Colon (tissue), 2 donors: ENCODE data around the gene TMEM41A.

ENCODE experiments used
- FAIRE-seq: peaks from 2 replicates; lab custom pipeline; 2012; peaks lifted over from hg19 to GRCh38; lab: Jason Lieb, UNC
- donor health status: control.
- donor health status: control.

Gene TMEM41A

DNA sequence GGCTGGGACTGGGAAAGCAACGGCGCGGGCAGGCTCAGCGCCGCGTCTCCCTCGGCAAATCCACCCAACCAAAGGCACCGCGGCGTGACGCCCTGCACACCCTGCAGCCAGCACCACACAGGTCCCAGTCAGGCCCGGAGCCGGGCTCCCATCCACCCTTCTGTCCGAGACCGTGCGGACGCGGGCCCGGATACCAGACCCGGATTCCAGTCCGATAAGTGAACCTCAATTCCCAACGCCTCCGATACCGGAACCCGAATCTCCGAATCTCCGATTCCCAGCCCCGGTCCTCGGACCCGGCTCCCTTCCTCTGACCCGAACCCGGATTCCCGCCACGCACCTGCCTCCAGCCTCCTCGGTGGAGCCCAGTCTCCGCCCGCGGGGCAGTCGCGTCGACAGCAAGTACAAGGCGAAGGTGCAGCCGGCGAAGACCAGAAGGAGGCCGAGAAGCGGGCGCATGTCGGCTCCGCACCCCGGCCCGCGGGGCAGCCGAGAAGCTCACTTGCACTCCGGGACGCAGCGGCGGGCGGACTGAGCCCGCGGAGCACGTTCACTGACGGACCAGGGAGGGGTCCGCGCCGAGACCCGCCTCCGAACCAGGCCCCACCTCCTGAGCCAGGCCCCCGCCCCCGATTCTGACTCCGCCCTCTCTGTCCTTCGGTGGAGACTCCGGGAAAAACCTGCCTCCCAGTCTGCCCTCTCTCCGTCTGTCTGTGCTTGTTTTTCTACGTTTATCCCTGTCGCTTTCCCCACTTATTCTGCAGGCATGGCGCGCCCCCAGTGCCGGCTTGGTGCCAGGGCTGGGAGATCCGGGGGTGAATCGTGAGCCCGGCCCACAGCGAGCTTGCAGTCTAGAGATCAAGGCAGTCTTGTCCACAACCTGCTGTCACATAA is at the start of gene TMEM41A:
TSS of gene TMEM41A (minus strand) at position 533 of the 894 bp plus-strand sequence. CDS start at position 459, 74 bp downstream.
- FAIRE-seq: no peak

DNA sequence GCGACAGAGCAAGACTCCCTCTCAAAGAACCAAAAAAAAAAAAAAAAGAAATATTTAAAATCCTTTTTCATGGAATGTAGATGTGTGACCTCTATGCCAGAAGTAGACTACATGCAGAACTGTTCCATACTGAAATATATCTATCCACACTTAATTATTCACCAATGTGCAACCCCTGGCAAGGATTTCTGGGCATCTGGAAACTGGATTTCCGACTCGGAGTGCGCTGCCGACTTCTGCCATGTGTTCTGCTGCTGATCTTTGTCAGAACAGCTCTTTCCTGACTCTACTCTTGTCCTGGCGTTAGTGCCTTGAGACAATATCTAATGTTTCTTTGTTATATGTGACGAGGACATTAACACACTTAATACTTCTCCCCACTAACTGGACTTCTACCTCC is 41.9 kb upstream of the TMEM41A start:
- FAIRE-seq: no peak

DNA sequence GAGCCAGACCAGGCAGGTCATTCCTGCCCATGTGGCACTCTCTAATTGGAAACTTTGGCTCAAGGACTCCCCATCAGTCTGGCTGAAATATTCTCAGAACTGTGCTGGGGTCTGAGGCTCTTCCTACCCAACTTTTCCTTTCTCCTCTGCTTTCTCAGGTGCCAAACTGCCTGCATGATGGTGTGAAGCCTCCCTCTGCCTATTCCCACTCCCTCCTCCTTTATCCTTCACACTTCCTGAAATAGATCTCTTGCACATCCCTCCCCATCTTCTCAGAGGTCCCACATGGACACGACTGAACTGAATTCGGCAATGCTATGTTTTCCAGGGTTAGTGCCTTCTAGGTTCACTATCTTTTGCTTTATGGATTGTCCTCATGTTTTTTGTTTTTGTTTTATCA is 41.1 kb upstream of the TMEM41A start:
- FAIRE-seq: no peak

DNA sequence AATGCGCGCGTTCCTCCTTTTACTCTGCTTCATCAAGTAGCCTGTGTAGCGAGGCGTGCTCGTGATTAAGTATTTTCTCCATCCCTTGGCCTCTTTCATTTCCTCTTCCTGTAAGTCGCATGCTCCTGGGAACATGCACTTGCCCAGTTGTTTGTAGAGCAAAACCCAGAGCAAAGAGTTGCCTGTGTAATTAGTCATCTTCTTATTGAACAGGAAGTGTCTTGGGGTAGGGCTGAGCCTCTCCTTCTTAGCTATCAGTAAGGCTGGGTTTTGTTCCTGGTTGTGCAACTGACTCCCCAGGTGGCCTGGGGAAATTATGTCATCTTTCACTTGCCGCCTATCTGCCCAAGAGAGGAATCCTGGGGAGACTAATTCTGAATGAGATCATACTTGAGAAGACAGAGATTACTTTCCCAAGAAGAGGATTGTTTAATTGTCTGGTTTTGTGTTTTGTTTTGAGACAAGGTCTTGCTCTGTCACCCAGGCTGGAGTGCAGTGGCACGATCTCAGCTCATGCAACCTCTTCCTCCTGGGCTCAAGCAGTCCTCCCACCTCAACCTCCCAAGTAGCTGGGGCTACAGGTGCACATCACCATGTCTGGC is 38.6 kb upstream of the TMEM41A start:
- no peak for FAIRE-seq

DNA sequence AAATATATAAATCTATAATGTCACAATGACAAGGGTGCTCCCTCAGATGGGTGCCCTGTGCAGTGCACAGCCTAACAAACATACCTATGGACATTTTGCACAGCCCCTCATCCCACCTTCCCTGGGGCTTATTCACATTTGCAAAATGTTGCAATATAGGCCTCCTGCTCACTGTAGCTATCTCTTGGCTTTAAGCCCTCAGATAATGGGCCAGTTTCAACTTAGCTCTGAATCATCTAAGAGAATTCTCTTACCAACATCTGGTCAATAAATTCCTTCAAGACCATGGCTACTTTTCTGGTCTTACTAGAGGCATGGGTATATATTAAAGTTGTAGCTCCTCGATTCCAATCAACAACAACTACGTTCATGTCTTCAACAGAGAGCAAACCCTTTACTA is 35.7 kb upstream of the TMEM41A start:
- no peak for FAIRE-seq

DNA sequence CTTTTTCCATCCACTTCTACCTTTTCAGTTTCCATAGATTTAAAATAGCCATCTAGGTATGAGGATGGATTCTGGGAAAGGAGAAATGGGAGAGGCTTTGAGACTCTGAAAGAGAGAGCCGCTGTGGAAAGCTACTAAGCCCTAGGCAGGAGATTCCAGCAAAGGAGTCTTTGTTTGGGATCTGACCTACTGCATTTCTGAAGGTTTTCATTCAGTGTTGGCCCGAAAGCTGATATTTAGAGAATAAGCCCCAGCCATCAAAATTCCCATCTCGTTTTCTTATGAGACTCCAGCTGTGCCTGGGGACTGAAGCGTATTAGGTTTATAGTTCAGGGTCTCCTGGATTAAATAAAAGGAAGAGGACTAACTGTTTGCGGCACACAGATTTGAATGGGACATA is 34.1 kb upstream of the TMEM41A start:
- no peak for FAIRE-seq

DNA sequence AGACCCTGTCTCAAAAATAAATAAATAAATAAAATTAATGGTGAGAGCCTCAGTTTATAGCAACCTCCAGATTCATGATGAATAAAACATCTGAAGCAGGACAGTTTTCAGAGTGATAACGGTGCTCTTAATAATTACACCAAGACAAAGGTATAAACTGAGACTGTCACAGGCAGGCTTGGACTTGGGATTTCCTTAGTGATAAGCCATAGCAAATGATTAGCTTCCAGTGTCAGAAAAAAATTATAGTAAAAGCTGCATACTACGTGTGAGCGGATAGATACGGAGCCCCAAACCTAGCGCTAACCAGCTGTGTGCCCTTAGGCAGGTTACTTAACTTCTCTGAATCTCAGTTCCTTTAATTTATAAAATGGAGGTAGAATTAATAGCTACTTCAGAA is 32.0 kb upstream of the TMEM41A start:
- no peak for FAIRE-seq

DNA sequence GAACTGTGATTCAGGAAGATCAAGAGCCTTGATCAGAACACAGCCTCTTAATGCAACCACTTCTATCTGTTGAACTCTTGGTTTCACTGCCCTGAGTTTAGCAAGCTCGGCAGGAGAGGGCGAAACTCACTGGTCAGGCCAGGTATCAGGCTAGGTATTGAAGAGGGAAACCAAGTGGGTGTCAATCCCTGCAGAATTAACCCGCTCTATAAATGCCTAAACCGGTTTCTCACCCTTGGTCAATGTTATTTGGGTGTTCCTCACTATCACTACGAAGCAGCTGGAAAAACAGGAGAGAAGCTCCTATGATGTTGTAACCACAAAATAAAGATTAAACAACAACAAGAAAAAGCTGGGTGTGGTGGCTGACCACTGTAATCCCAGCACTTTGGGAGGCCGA is 29.7 kb upstream of the TMEM41A start:
- FAIRE-seq: no peak

DNA sequence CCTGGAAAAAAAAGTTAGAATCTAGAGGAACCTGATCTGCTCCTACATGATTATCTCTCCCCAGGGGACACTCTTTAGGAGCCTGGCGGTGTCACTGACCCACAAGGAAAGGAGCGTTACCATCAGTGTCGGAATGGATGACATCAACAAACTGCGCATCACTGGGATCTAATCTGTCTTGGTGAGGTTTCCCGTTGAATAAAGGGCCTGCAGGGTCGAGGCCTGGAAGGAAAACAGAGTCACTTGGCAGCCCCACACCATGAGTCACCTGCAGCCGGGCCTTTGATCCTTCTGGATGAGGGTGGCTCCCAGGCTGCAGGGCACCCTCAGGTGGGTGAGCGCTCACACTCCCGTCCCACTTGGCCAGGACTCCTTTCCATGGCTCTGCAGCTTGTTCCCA is 28.5 kb upstream of the TMEM41A start:
- no peak for FAIRE-seq

DNA sequence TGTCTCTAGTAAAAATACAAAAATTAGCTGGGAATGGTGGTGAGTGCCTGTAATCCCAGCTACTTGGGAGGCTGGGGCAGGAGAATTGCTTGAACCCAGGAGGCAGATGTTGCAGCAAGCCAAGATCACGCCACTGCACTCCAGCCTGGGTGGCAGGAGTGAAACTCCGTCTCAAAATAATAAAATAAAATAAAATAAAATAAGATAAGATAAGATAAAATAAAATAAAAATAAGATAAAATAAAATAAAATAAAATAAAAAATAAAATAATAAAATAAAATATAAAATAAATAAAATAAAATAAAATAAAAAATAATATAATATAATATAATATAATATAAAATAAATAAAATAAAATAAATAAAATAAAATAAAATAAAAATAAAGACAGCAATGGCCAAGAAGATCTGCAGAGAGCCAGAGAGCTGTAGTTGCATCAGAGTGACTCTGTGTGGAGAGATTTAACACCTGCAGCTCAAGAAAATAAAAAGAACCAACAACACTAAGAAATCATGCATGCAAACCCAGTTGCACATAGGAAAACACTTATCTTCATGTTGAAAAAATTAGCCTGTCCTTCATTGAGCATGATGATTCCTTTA is 27.6 kb upstream of the TMEM41A start:
- FAIRE-seq: no peak

DNA sequence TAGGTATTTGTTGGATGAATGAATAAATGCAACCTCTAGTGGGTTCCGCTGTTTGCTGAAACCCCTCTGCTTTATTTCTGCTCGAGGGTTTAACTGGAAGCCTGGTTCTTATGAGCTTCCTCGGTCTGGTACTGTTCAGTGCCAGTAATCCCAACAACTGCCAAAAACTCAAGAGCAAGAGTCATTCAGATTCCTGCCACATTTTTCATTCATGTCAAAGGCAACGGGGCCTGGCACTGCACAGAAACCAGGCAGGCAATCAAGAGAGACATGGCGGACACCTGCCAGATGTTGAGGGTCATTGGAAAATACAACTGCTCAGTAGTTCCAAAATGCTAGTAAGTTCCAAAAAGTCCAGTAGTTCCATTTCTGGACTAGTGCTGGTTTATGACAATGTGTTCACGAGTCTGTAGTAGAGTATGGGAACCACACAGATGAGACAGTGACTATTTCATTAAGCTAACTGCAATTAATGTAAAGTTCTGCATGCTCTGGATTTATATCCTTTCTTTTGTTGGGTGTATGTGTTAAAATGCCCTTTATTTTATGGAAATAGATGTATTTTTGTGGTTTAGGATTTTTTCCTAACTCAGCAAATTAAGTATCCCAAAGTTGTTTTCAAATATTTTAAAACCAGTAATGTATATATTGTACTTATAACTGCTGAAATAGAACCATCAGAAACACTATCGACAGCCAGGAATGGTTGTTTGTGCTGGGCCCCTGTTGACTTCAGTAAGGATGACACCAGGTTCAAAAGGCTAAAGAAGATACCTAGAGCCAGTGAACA is 22.7 kb upstream of the TMEM41A start:
- FAIRE-seq: no peak

DNA sequence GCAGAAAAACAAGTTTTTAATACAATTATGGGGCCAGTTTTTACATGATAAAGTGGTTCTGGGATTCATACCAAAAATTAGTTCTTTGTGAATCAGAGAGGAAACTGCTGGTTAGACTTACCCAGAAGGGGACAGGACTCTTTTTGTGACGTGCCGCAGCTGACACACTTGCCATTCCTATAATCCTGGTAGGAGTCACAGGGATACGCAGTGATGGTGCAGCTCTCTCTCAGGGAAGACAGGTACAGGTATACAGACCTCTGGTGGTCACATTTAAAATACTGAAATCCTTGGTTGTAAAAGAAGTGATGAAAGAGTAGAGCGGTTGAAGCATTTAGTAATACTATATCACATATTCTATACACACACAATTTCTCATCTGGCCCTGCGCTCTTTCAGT is 20.2 kb upstream of the TMEM41A start:
- no peak for FAIRE-seq

DNA sequence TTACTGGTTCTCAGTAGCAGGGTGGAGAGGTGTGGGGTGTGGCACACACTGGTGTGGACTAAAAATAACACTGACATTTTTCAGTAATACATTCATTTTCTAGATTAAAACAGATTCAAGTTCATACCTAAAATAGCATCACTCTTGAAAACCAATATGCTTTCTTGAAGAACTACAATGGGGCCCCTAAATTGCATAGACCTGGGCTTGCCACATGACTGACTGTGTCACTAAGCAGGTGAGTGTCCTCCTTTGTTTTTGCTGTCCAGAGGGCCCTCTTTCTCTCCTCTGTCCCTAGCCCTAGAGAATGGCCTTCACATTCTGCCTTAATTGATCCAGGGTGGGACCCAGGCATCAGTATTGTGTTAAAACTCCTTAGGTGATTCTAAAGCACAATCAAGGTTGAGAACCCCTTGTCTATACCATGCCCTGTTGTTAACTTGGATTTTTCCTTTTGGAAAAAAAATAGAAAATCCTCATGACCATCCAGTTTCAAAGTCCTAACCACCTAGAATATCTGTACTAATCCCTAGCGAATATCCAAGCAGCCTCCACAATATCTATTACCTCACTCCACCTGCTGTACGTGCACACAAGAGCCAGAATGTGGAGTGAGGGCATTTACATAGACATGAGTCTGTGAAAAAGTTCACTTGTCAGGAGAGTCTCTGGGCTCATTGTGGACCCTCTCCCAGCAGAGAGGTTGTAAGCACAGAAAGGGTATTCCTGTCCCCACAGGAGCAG is 18.7 kb upstream of the TMEM41A start:
- FAIRE-seq: no peak

DNA sequence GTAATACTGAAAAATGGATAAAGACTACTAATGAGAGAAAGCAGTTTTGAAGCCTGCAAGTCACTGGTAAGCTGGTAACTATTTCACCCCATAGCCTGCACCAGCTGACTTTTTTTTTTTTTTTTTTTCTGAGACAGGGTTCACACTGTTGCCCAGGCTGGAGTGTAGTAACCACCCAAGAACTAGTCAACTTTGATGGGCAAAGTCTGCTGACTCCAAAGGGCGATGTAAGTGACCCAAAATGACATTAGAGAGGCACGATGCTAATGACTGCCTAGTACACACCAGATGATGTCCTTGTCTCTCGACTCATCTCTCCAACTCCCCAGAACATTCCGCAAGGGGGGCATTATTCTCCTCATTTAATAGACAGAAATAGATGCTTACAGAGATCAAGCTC is 12.9 kb upstream of the TMEM41A start:
- no peak for FAIRE-seq

DNA sequence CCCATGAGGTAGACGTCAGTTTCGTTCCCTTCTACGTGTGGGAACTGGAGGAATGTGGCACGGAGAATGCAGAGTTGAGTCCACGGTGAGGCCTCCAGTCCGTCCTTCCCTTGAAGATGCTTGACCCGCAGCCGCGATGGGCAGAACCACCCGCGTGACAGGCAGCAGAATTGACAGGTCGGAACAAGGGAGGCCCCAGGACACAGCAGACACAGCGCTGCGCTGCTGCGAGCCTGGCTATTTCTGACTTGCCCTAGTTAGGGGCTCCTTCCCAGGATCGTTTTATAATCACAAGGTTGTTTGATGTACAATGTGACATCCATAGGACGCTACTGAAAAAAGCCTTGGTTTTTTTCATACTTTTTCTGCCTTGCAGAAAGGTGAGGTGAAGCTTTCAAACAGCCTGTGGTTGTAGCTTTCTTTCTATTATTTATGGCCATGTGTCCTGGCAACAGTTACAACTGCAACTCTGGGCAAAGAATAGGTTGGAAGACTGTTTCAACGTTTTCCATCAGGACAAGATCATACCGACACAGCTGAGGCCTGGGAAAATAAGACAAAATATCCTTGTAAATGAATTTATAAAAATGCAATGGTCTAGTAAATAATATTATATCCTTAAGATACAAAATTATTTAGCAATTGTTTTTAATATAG is 9.6 kb upstream of the TMEM41A start:
- no peak for FAIRE-seq

DNA sequence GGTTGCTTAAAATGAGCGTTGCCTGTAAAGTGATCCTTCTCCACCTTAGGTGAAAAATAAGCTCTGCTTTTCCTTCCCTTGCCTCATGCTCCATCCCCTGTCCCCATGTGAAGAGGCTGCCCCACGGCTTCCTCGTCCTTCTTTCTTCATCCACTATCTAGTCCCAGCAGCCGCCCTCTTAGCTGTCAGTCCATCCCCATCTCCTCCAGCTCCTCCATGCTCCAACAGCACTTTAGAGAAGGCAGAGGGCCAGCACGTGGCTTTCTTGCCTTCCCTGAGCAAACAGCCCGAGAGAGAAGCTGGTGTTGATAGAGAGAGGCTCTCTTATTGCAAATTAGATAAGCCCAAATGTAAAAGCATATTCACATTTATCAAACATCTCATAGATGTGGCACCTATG is 9.0 kb upstream of the TMEM41A start:
- FAIRE-seq: no peak

DNA sequence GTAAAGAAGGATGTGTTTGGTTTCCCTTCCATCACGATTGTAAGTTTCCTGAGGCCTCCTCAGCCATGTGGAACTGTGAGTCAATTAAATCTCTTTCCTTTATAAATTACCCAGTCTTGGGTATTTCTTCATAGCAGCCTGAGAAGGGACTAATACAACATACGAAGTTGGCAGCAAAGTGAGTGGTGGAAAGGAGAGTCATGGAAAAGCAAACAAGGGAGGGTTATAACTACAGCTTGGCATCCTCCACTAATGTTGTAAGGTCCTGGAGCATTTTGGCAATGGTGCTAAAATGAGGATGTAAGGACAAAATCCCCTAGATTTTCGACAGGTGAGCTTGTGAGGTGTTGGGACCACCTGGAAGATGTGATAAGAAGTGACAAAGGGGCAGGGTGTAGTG is 5.8 kb upstream of the TMEM41A start:
- FAIRE-seq: no peak

DNA sequence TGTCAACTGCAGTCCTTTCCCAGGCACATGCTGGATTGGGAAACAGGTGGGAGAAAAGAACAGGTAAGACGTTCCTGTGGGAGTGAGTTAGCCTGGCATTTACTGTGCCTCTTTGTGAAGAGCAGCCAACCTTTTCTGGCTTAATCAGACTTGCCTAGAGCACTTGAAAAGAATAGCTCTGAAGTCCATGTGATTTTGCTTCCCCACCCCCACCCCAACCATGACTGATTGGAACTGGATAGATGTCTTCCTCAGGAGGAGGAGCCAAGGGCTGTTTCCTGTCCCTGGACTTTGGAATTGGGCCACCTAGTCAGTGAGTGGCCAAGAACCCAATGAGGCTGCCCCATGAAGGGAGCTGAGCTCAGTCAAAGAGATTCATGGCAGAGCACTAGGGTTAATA is 4.7 kb upstream of the TMEM41A start:
- no peak for FAIRE-seq

DNA sequence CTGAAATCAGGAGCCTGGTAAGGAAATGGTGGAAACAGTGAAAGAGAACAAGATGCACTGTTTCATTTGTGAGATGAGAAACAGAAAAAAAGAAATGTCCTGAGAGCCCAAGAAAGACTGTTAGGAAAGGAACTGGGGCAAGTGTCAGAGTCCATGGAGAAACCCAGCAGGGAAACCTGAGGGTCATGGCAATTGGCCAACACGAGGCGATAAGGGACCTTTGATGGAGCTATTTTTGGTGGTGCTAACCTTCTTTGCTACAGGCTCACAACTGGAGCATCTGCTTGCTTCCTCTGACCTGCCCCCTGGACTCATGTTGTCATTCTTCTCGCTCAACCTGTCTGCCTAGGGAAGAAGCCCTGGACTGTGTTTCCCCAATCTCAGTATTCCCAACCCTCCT is 4.2 kb upstream of the TMEM41A start:
- FAIRE-seq: no peak

DNA sequence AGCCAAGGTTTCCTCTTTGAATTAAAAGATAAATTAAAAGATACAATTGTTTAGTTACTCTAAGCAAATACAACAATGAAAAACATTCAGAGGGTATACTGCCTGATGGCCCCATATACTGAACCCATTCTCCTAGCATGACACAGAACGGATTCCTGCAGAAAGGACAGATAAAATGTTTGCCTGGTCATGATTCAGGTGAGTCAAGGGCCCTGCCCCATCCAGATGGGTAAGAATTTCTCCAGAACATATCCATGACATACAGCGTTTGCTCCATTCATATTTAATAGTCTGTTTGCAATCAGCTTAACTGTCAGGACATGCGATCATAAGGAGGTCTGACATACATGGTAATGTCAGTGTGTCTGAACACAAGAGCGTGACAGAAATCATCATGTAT is 8.6 kb downstream of the TMEM41A start:
- FAIRE-seq: no peak

DNA sequence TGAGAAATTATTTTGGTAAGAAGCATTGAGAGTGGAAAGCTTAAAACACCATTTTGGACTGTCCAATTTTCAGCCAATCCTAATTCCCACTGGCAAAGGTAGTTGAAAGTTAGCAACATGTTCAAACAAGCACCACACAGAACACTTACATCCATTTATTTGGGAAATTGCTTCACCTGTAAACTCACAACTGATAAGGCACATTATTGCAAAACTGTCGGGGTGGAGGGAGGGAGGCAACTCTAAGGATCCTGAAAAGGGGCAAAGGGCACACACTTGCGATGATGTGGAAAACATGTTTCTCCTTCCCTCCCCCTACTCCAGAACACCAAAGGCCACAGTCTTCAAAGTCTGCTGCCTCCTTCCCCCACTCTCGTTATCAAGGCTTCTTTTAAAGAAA is 9.4 kb downstream of the TMEM41A start:
- FAIRE-seq: no peak
